HG03139 (cell line): ENCODE measurements around the gene ABCA12.

Source experiments
- ATAC-seq: cut with Tn5 transposase; IDR thresholded peaks from one replicate; pipeline ENCODE4 v1.9.1; 2021; ENCODE audit not compliant: unreplicated experiment

The ABCA12 gene

GRCh38 chr2:215137329-215137686 is 1.1 kb downstream of the ABCA12 start:
- no peak for ATAC-seq

- ATAC-seq = no peak
Measured at GRCh38 chr2:215136669-215137328, 1.6 kb downstream of the ABCA12 start.

GRCh38 chr2:215120401-215120800 is 18.0 kb downstream of the ABCA12 start:
- ATAC-seq = no peak

GRCh38 chr2:215119847-215120246 is 18.6 kb downstream of the ABCA12 start:
- ATAC-seq = no peak

GRCh38 chr2:215110918-215111317 is 27.5 kb downstream of the ABCA12 start:
- ATAC-seq = no peak

GRCh38 chr2:215107216-215108056 is 31.0 kb downstream of the ABCA12 start:
- ATAC-seq = no peak

GRCh38 chr2:215105607-215106354 is 32.6 kb downstream of the ABCA12 start:
- no peak for ATAC-seq

GRCh38 chr2:215104226-215104625 is 34.2 kb downstream of the ABCA12 start:
- ATAC-seq = no peak

- ATAC-seq = no peak
Measured at GRCh38 chr2:215098875-215099274, 39.6 kb downstream of the ABCA12 start.

- ATAC-seq = no peak
Measured at GRCh38 chr2:215084080-215084479, 54.3 kb downstream of the ABCA12 start.

- no peak for ATAC-seq
Measured at GRCh38 chr2:215083146-215083545, 55.3 kb downstream of the ABCA12 start.

GRCh38 chr2:215082446-215082845 is 56.0 kb downstream of the ABCA12 start:
- no peak for ATAC-seq

GRCh38 chr2:215080545-215080944 is 57.9 kb downstream of the ABCA12 start:
- no peak for ATAC-seq

- no peak for ATAC-seq
Measured at GRCh38 chr2:215071676-215072075, 66.8 kb downstream of the ABCA12 start.

- no peak for ATAC-seq
Measured at GRCh38 chr2:215068399-215068798, 70.0 kb downstream of the ABCA12 start.

GRCh38 chr2:215066124-215066523 is 72.3 kb downstream of the ABCA12 start:
- ATAC-seq = no peak

GRCh38 chr2:215063526-215063925 is 74.9 kb downstream of the ABCA12 start:
- ATAC-seq = no peak

- no peak for ATAC-seq
Measured at GRCh38 chr2:215060861-215061536, 77.4 kb downstream of the ABCA12 start.

- ATAC-seq = no peak
Measured at GRCh38 chr2:215059724-215060123, 78.7 kb downstream of the ABCA12 start.

GRCh38 chr2:215055891-215056290 is 82.5 kb downstream of the ABCA12 start:
- no peak for ATAC-seq

GRCh38 chr2:215052810-215053209 is 85.6 kb downstream of the ABCA12 start:
- ATAC-seq = no peak
